Measurements from ENCODE around the gene L3MBTL4. TPM values are rescaled to one million over a fixed set of nuclear protein-coding genes. Genes with fewer than 3 reads are reported as not detected.
"Not testable (repeated sequence)": the region's sequence is repeated elsewhere in the genome, so short reads cannot be mapped to it uniquely, and the experiment has no call there.

The L3MBTL4 gene
- total and polyA plus RNA-seq, 10 of the 15 experiments (the other 5 are each of a cell fraction or from before 2014, with no cell fraction given): 1.3 to 8.7 (median 3.8) TPM

DNA sequence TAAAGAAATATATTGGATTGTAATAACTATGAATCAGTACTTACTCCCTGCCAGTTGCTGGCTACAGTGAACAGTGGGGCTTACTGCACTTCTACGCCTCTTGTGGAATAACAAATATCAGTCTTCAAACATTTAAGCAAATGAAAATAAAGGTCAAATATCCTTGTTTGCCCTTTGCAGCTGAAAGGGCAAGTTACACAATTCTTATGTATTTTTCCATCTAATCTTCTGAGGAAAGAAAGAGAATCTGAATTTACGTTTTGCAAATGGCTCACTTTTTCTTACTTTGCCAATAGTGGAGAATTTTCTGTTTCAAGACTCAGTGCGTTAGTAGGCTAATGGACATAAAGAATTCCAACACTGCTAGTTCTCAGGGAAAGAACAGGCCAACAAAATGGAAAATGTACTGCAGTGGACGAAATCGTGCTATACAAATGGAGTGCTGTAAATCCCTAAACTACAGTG lies 362.2 kb downstream of the L3MBTL4 start (continued):
- no peak for TF ChIP-seq ETV6 (conservative IDR thresholded peaks at IDR 0.05 in 1 of 2, IDR thresholded peaks at IDR 0.05 in 1 of 2; ENCODE audit: borderline replicate concordance in 1 of 2, low read depth in 1 of 2)
- TF ChIP-seq, protein P1, sequence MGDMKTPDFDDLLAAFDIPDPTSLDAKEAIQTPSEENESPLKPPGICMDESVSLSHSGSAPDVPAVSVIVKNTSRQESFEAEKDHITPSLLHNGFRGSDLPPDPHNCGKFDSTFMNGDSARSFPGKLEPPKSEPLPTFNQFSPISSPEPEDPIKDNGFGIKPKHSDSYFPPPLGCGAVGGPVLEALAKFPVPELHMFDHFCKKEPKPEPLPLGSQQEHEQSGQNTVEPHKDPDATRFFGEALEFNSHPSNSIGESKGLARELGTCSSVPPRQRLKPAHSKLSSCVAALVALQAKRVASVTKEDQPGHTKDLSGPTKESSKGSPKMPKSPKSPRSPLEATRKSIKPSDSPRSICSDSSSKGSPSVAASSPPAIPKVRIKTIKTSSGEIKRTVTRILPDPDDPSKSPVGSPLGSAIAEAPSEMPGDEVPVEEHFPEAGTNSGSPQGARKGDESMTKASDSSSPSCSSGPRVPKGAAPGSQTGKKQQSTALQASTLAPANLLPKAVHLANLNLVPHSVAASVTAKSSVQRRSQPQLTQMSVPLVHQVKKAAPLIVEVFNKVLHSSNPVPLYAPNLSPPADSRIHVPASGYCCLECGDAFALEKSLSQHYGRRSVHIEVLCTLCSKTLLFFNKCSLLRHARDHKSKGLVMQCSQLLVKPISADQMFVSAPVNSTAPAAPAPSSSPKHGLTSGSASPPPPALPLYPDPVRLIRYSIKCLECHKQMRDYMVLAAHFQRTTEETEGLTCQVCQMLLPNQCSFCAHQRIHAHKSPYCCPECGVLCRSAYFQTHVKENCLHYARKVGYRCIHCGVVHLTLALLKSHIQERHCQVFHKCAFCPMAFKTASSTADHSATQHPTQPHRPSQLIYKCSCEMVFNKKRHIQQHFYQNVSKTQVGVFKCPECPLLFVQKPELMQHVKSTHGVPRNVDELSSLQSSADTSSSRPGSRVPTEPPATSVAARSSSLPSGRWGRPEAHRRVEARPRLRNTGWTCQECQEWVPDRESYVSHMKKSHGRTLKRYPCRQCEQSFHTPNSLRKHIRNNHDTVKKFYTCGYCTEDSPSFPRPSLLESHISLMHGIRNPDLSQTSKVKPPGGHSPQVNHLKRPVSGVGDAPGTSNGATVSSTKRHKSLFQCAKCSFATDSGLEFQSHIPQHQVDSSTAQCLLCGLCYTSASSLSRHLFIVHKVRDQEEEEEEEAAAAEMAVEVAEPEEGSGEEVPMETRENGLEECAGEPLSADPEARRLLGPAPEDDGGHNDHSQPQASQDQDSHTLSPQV (IDR thresholded peaks at IDR 0.05): no peak
- TF ChIP-seq CHD1 (IDR thresholded peaks at IDR 0.05; ENCODE audit: low read depth, low read length): no peak
- TF ChIP-seq SMARCA5 (IDR thresholded peaks at IDR 0.05): no peak
- no peak for TF ChIP-seq BRCA1 (IDR thresholded peaks at IDR 0.05; ENCODE audit: low read depth, low read length)
- no peak for TF ChIP-seq NR2C1 (IDR thresholded peaks at IDR 0.05)
- TF ChIP-seq, protein P2, sequence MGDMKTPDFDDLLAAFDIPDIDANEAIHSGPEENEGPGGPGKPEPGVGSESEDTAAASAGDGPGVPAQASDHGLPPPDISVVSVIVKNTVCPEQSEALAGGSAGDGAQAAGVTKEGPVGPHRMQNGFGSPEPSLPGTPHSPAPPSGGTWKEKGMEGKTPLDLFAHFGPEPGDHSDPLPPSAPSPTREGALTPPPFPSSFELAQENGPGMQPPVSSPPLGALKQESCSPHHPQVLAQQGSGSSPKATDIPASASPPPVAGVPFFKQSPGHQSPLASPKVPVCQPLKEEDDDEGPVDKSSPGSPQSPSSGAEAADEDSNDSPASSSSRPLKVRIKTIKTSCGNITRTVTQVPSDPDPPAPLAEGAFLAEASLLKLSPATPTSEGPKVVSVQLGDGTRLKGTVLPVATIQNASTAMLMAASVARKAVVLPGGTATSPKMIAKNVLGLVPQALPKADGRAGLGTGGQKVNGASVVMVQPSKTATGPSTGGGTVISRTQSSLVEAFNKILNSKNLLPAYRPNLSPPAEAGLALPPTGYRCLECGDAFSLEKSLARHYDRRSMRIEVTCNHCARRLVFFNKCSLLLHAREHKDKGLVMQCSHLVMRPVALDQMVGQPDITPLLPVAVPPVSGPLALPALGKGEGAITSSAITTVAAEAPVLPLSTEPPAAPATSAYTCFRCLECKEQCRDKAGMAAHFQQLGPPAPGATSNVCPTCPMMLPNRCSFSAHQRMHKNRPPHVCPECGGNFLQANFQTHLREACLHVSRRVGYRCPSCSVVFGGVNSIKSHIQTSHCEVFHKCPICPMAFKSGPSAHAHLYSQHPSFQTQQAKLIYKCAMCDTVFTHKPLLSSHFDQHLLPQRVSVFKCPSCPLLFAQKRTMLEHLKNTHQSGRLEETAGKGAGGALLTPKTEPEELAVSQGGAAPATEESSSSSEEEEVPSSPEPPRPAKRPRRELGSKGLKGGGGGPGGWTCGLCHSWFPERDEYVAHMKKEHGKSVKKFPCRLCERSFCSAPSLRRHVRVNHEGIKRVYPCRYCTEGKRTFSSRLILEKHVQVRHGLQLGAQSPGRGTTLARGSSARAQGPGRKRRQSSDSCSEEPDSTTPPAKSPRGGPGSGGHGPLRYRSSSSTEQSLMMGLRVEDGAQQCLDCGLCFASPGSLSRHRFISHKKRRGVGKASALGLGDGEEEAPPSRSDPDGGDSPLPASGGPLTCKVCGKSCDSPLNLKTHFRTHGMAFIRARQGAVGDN (IDR thresholded peaks at IDR 0.05): no peak
- no peak for TF ChIP-seq ZNF384 (IDR thresholded peaks at IDR 0.05; ENCODE audit: borderline replicate concordance, low read depth, low read length)
- TF ChIP-seq HDAC2 (IDR thresholded peaks at IDR 0.05): no peak
- no peak for TF ChIP-seq EP300 (IDR thresholded peaks at IDR 0.05; ENCODE audit: borderline replicate concordance in 1 of 2, control insufficient read depth in 1 of 2, low read depth in 2 of 2, low read length in 2 of 2)

DNA sequence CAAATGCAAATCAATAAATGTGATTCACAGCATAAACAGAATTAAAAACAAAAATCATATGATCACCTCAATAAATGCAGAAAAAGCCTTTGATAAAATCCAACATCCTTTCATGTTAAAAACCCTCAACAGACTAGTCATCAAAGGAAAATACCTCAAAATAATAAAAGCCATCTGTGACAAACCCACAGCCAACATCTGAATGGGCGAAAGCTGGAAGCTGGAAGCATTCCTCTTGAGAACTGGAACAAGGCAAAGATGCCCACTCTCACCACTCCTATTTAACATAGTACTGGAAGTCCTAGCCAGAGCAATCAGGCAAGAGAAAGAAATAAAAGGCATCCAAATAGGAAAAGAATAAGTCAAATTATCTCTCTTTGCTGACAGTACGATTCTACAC lies 367.1 kb downstream of the L3MBTL4 start:
- H4K20me1 ChIP-seq (ENCODE audit: control insufficient read depth, insufficient read depth); H3K36me3 ChIP-seq (ENCODE audit: control insufficient read depth in 2 of 2, insufficient read depth in 2 of 2, low read length in 1 of 2); SMC1A ChIA-PET (ENCODE audit: uncharacterized antibody, unreplicated experiment); FAIRE-seq; POLR2A ChIA-PET; H2AFZ ChIP-seq (ENCODE audit: control insufficient read depth, low read depth, low read length); H3K9me3 ChIP-seq (replicated peaks; ENCODE audit: control insufficient read depth, insufficient read depth, low read length); RAD21 ChIA-PET (ENCODE audit: unreplicated experiment); CTCF ChIA-PET; H3K27ac ChIP-seq (ENCODE audit: control insufficient read depth, insufficient read depth); intact Hi-C loops (cut with micrococcal nuclease; ENCODE audit: unreplicated experiment); H3K4me1 ChIP-seq (ENCODE audit: control insufficient read depth, insufficient read depth, low read length); H3K4me3 ChIP-seq; H3K27me3 ChIP-seq (replicated peaks in 1 of 2; ENCODE audit: control insufficient read depth in 2 of 2, insufficient read depth in 2 of 2, low read length in 1 of 2); in situ Hi-C loops (cut with MboI); BruUV-seq (replicated peaks); H3K9ac ChIP-seq (ENCODE audit: control insufficient read depth, insufficient read depth, low read length); H3K79me2 ChIP-seq (ENCODE audit: control insufficient read depth, insufficient read depth, low read length); DNase-seq (ENCODE audit: low read depth, low spot score); H3K4me2 ChIP-seq (ENCODE audit: control insufficient read depth, insufficient read depth); ATAC-seq: not testable (repeated sequence)
- WGBS (ENCODE audit: insufficient coverage, insufficient replicate concordance, low lambda C conversion rate, missing lambda C conversion rate): 2% methylated on average over 2 of the region's 2 CpGs
